Neural progenitor cell (in vitro differentiated cells): ENCODE measurements around the gene LRFN2. TPM values are rescaled to one million over a fixed set of nuclear protein-coding genes. Genes with fewer than 3 reads are reported as not detected.

Experiments
- DNase-seq: peaks from one replicate; pipeline ENCODE4 v3.0.0-alpha.2; 2016; ENCODE audit warnings: low spot score
- H2AFZ ChIP-seq: fragments of 200-600 bp; sonication (generic); replicated peaks from 2 replicates; pipeline ENCODE4 v1.6.1; 2016; ENCODE audit warnings: antibody characterized with exemption
- H3F3A ChIP-seq: fragments of 200-600 bp; sonication (generic); 2 replicates; pipeline ENCODE4 v1.6.1; 2016; ENCODE audit warnings: antibody characterized with exemption, low read depth
- H3K27ac ChIP-seq: fragments of 200-600 bp; sonication (generic); 2 replicates; pipeline ENCODE4 v1.5.1; 2016; ENCODE audit warnings: mild to moderate bottlenecking
- H3K27me3 ChIP-seq: fragments of 200-600 bp; sonication (generic); 2 replicates; pipeline ENCODE4 v1.6.1; 2016; ENCODE audit warnings: mild to moderate bottlenecking, moderate library complexity
- H3K36me3 ChIP-seq: fragments of 200-600 bp; sonication (generic); 2 replicates; pipeline ENCODE4 v1.5.1; 2016
- H3K4me1 ChIP-seq: fragments of 200-600 bp; sonication (generic); 2 replicates; pipeline ENCODE4 v1.6.1; 2016; ENCODE audit warnings: mixed run types
- H3K4me2 ChIP-seq: fragments of 200-600 bp; sonication (generic); 2 replicates; pipeline ENCODE4 v1.6.1; 2016
- H3K4me3 ChIP-seq: fragments of 200-600 bp; sonication (generic); 2 replicates; pipeline ENCODE4 v1.5.1; 2016
- H3K79me2 ChIP-seq: fragments of 200-600 bp; sonication (generic); 2 replicates; pipeline ENCODE4 v1.6.1; 2016; ENCODE audit warnings: low read depth
- H3K9ac ChIP-seq: fragments of 200-600 bp; sonication (generic); 2 replicates; pipeline ENCODE4 v1.6.1; 2016
- H3K9me3 ChIP-seq: fragments of 200-600 bp; sonication (generic); 2 replicates; pipeline ENCODE4 v1.5.1; 2016; ENCODE audit warnings: low read depth
- H4K20me1 ChIP-seq: fragments of 200-600 bp; sonication (generic); 2 replicates; pipeline ENCODE4 v1.6.1; 2016; ENCODE audit warnings: low read depth
- H3K27ac Mint-ChIP-seq: 3 replicates; pipeline ENCODE4 v1.8.0; 2021; ENCODE audit warnings: mixed read lengths
- H3K27me3 Mint-ChIP-seq: 2 replicates; pipeline ENCODE4 v1.8.0; 2022; ENCODE audit warnings: low read depth, mild to moderate bottlenecking, inconsistent platforms, moderate library complexity, mixed read lengths; ENCODE audit not compliant: insufficient read depth
- H3K36me3 Mint-ChIP-seq: 3 replicates; pipeline ENCODE4 v1.8.0; 2021; ENCODE audit warnings: mixed read lengths
- H3K4me1 Mint-ChIP-seq: 3 replicates; pipeline ENCODE4 v1.8.0; 2021; ENCODE audit warnings: mixed read lengths
- H3K4me3 Mint-ChIP-seq: 3 replicates; pipeline ENCODE4 v1.8.0; 2021; ENCODE audit warnings: mild to moderate bottlenecking, moderate library complexity, mixed read lengths
- H3K9me3 Mint-ChIP-seq: 3 replicates; pipeline ENCODE4 v1.8.0; 2020; ENCODE audit warnings: mixed read lengths
- CTCF ChIP-seq: fragments of 200-600 bp; sonication (generic); IDR thresholded peaks from 2 replicates; pipeline ENCODE4 v1.5.1; 2017; ENCODE audit warnings: antibody characterized with exemption, mild to moderate bottlenecking
- EZH2 ChIP-seq: fragments of 200-600 bp; sonication (generic); IDR thresholded peaks from 2 replicates; pipeline ENCODE4 v1.6.1; 2017; ENCODE audit warnings: antibody characterized with exemption, mild to moderate bottlenecking, moderate library complexity
- EZH2phosphoT487 ChIP-seq: fragments of 200-600 bp; sonication (generic); IDR thresholded peaks from 2 replicates; pipeline ENCODE4 v1.6.1; 2017; ENCODE audit warnings: antibody characterized with exemption
- total RNA-seq: library from RNA; depleted of rRNA; stranded (reverse); fragments of >200 nt; gene quantifications from 2 replicates; pipeline ENCODE4 v1.2.3, GENCODE V29; 2015; ENCODE audit warnings: low replicate concordance

Gene LRFN2
- total RNA-seq, 1 donor from 2014 or later = not detected

- Histone ChIP-seq H3K79me2 (no peaks in the 10 kb centered on the region), H4K20me1 (no peaks in the 10 kb centered on the region), H3K4me3 (no peak overlapping the region), H3K4me1 (peaks cover 49% of the 10 kb centered on the region), H3K27ac (no peak overlapping the region), H2AFZ (no peak overlapping the region), H3K27me3 (no peaks in the 10 kb centered on the region), H3K4me2 (peak overlapping the region; percentile 47), H3K9me3 (no peaks in the 10 kb centered on the region), H3K9ac (no peak overlapping the region), H3K36me3 (no peaks in the 10 kb centered on the region), H3F3A (peaks cover 3% of the 10 kb centered on the region)
- H3K4me3 Mint-ChIP-seq = no peak overlapping the region
- TF ChIP-seq EZH2 = no peak
- TF ChIP-seq EZH2phosphoT487 = no peak
- no peak for TF ChIP-seq CTCF
- DNase-seq = peak; percentile 46
- peaks cover 31% of the 10 kb centered on the region for H3K4me1 Mint-ChIP-seq
- H3K27ac Mint-ChIP-seq = no peak overlapping the region
- H3K27me3 Mint-ChIP-seq = peaks cover 7% of the 10 kb centered on the region
- no peaks in the 10 kb centered on the region for H3K9me3 Mint-ChIP-seq
- H3K36me3 Mint-ChIP-seq = no peaks in the 10 kb centered on the region
These were observed 44.9 kb downstream of the LRFN2 start for GRCh38 chr6:40542175-40542764.

GRCh38 chr6:40541556-40542174, 45.5 kb downstream of the LRFN2 start:
- no peak overlapping the region for H3K9ac ChIP-seq
- Mint-ChIP-seq H3K4me3 (no peak overlapping the region), H3K27ac (no peak overlapping the region), H3K9me3 (no peaks in the 10 kb centered on the region), H3K27me3 (peaks cover 7% of the 10 kb centered on the region), H3K4me1 (peaks cover 31% of the 10 kb centered on the region), H3K36me3 (no peaks in the 10 kb centered on the region)
- no peak overlapping the region for H3K27ac ChIP-seq
- no peaks in the 10 kb centered on the region for H4K20me1 ChIP-seq
- no peak for DNase-seq
- H3F3A ChIP-seq = peaks cover 3% of the 10 kb centered on the region
- no peaks in the 10 kb centered on the region for H3K79me2 ChIP-seq
- no peaks in the 10 kb centered on the region for H3K36me3 ChIP-seq
- no peak overlapping the region for H3K4me3 ChIP-seq
- H3K27me3 ChIP-seq = no peaks in the 10 kb centered on the region
- no peaks in the 10 kb centered on the region for H3K9me3 ChIP-seq
- H3K4me2 ChIP-seq = peak overlapping the region; percentile 47
- no peak overlapping the region for H2AFZ ChIP-seq
- peaks cover 50% of the 10 kb centered on the region for H3K4me1 ChIP-seq
- TF ChIP-seq EZH2phosphoT487 (no peak), EZH2 (no peak)

- Mint-ChIP-seq H3K27ac (no peak overlapping the region), H3K9me3 (no peaks in the 10 kb centered on the region), H3K36me3 (no peaks in the 10 kb centered on the region), H3K4me3 (no peak overlapping the region), H3K27me3 (peaks cover 7% of the 10 kb centered on the region), H3K4me1 (peaks cover 25% of the 10 kb centered on the region)
- Histone ChIP-seq H3K79me2 (no peaks in the 10 kb centered on the region), H3K27me3 (no peaks in the 10 kb centered on the region), H3K4me2 (no peak overlapping the region), H3K36me3 (no peaks in the 10 kb centered on the region), H3K9ac (no peak overlapping the region), H2AFZ (no peak overlapping the region), H3K9me3 (no peaks in the 10 kb centered on the region), H3F3A (peaks cover 3% of the 10 kb centered on the region), H3K4me1 (peaks cover 46% of the 10 kb centered on the region), H3K4me3 (no peak overlapping the region), H4K20me1 (no peaks in the 10 kb centered on the region), H3K27ac (no peak overlapping the region)
- no peak for DNase-seq
- TF ChIP-seq CTCF (no peak), EZH2 (no peak), EZH2phosphoT487 (no peak)
These were observed 46.4 kb downstream of the LRFN2 start for GRCh38 chr6:40540790-40541189.

GRCh38 chr6:40539853-40540252, 47.3 kb downstream of the LRFN2 start:
- Mint-ChIP-seq H3K4me3 (no peak overlapping the region), H3K4me1 (peaks cover 22% of the 10 kb centered on the region), H3K9me3 (no peaks in the 10 kb centered on the region), H3K27ac (no peak overlapping the region), H3K27me3 (peaks cover 7% of the 10 kb centered on the region), H3K36me3 (no peaks in the 10 kb centered on the region)
- TF ChIP-seq EZH2phosphoT487 = no peak
- peaks cover 41% of the 10 kb centered on the region for H3K4me1 ChIP-seq
- no peaks in the 10 kb centered on the region for H4K20me1 ChIP-seq
- no peak overlapping the region for H3K9ac ChIP-seq
- H3K27ac ChIP-seq = no peak overlapping the region
- DNase-seq = no peak
- H3K9me3 ChIP-seq = no peaks in the 10 kb centered on the region
- H3K4me2 ChIP-seq = no peak overlapping the region
- H2AFZ ChIP-seq = no peak overlapping the region
- no peaks in the 10 kb centered on the region for H3K79me2 ChIP-seq
- H3K4me3 ChIP-seq = no peak overlapping the region
- H3F3A ChIP-seq = peaks cover 3% of the 10 kb centered on the region
- no peaks in the 10 kb centered on the region for H3K36me3 ChIP-seq
- H3K27me3 ChIP-seq = no peaks in the 10 kb centered on the region
